T-helper 22 cell (primary cell): ENCODE measurements around the gene LIFR.

Experiments used
- DNase-seq: peaks from one replicate; pipeline ENCODE4 v3.0.0-alpha.2; 2020; ENCODE audit warnings: low read depth

LIFR gene

GRCh38 chr5:38509185-38509584 lies 47.3 kb downstream of the LIFR start:
- DNase-seq: no peak

GRCh38 chr5:38506302-38506701 lies 50.1 kb downstream of the LIFR start:
- no peak for DNase-seq

GRCh38 chr5:38500573-38501260 lies 55.7 kb downstream of the LIFR start:
- no peak for DNase-seq

GRCh38 chr5:38497946-38498345 lies 58.5 kb downstream of the LIFR start:
- no peak for DNase-seq

GRCh38 chr5:38494763-38495162 lies 61.7 kb downstream of the LIFR start:
- DNase-seq: no peak

GRCh38 chr5:38494175-38494574 lies 62.3 kb downstream of the LIFR start:
- no peak for DNase-seq

GRCh38 chr5:38483805-38484398 lies 72.5 kb downstream of the LIFR start:
- no peak for DNase-seq

GRCh38 chr5:38479315-38479904 lies 77.0 kb downstream of the LIFR start:
- no peak for DNase-seq

GRCh38 chr5:38478878-38479277 lies 77.6 kb downstream of the LIFR start:
- no peak for DNase-seq

GRCh38 chr5:38478166-38478565 lies 78.3 kb downstream of the LIFR start:
- no peak for DNase-seq

GRCh38 chr5:38473008-38473407 lies 83.4 kb downstream of the LIFR start:
- no peak for DNase-seq

GRCh38 chr5:38472541-38472940 lies 83.9 kb downstream of the LIFR start:
- no peak for DNase-seq

GRCh38 chr5:38471709-38472108 lies 84.7 kb downstream of the LIFR start:
- no peak for DNase-seq

GRCh38 chr5:38469707-38470267 lies 86.7 kb downstream of the LIFR start:
- DNase-seq: no peak

- no peak for DNase-seq
Observed at GRCh38 chr5:38468978-38469706, 87.3 kb downstream of the LIFR start.

- DNase-seq: no peak
Observed at GRCh38 chr5:38468202-38468673, 88.2 kb downstream of the LIFR start.

GRCh38 chr5:38467353-38468040 lies 88.9 kb downstream of the LIFR start:
- no peak for DNase-seq

GRCh38 chr5:38466424-38467189 lies 89.8 kb downstream of the LIFR start:
- no peak for DNase-seq

- no peak for DNase-seq
Observed at GRCh38 chr5:38465702-38466423, 90.6 kb downstream of the LIFR start.

- no peak for DNase-seq
Observed at GRCh38 chr5:38465061-38465460, 91.4 kb downstream of the LIFR start.
